Measurements from ENCODE around the gene HIVEP3.

HIVEP3 gene

DNA sequence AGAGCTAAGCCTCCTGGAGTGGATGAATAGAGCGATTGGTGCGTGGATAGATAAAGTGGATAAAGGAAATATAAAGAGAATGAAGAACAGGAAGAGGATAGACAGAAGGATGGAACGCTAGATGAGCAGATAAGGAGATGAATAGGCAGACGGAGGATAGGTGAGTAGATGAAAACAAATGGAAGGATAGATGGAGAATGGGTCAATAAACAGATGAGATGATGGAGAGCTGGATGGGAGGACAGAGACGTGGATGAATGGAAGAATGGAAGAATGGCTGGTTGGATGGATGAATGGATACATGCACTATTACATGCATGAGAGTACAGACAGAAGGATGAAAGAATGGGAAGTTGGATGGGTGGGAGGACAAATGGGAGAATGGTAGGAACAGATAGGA is 399.1 kb downstream of the HIVEP3 start:
- DNase-seq (ENCODE audit: low read depth in 2 of 2), result no peak

DNA sequence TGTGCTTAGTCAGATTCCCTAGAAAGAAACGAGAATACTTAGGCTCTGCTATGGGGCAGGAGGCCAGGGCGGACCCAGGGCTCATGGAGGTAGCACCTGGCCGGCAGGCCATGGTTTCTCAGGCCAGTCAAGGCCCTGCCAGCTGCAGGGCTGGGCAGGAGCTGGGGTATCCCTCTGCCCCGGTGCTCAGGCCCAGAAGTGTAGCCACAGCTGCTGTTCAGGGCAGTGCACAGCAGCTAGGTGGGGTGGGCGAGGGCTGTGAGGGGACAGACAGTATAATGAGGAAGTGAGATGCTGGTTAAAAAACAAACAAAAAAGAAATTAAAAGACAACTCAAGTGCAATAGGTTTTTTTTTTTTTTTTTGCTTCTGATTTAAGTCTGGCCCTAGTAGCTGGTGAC is 400.3 kb downstream of the HIVEP3 start:
- DNase-seq (ENCODE audit: low read depth in 2 of 2), result no peak

DNA sequence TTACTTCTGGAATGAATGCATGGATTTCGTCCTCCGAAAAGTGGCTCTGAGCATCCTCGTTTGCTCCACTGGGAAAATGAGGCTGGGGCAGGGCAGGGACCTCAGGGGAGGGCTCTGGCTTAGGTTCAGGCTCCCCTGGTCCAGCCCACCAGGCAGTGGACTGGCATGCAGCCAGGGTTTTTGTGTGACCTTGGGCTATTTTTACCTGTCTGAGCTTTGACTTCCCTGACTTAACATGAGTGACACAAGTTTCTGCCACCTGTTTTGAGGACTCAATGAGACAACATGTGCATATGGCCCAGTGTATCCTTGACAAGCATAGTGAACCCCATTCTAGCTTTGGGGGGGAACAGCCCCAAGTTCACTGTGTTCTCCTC is 401.7 kb downstream of the HIVEP3 start:
- no peak for DNase-seq (ENCODE audit: low read depth in 2 of 2)

DNA sequence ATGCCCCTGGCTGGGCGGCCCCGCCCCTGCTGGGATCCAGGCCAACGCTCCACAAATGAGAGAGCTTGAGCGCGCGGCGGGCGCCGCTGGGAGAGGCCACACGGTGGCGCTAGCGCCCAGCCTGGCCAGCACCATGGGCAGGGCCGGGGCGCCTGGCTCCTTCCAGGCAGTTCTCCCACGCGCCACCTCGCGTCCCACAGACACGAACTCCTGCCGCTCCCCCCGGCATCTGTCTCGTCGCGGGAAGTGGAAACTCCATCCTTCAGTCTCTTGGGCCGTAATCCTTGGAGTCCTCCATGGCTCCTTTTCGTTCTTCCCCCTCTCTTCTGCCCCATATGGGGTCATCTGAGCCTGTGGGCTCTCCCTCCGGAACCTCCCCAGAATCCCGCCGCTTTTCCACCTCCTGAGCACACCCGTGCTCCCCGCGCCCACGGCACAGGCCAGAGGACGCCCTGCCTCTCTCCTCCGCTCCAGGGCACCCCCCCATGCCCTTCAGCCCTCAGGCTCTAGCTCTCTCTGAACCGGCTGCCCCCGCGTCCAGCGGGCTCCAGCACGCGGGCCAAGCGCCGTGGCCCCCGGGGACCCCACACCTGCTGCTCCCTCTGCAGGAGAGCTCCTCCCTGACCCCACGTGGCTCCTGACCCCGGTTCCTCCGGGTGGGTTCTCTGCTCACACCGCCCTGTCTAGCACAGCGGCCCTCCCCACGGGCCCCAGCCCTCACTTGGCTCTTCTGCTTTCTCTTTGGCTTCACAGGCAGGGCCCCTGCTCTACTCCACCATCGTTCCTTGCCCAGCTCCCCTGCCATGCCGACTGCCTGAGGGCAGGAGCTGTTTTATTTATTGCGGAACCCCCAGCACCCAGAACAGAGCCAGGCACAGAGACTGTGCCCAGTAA is 402.3 kb downstream of the HIVEP3 start:
- peak; percentile 71 to 73 for DNase-seq (ENCODE audit: low read depth in 2 of 2)

DNA sequence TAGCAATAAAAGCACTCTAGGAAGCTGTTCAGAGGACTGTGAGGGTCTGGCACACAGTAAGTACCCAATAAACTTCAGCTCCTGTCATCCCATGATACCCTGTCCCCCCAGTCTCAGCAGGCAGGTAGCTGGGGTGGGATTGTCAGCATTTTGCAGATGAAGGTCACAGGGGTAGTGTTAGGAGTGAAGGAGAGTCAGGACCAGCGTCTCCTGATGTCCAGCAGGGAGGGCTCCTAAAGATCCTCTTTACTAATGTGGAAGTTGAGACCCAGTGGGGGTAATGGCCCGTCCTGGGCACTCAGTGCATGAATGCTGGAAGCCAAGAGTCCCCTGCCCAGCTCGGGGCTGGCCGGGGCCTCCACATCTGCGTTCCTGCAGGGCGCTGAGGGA is 402.9 kb downstream of the HIVEP3 start:
- no peak for DNase-seq (ENCODE audit: low read depth in 2 of 2)

DNA sequence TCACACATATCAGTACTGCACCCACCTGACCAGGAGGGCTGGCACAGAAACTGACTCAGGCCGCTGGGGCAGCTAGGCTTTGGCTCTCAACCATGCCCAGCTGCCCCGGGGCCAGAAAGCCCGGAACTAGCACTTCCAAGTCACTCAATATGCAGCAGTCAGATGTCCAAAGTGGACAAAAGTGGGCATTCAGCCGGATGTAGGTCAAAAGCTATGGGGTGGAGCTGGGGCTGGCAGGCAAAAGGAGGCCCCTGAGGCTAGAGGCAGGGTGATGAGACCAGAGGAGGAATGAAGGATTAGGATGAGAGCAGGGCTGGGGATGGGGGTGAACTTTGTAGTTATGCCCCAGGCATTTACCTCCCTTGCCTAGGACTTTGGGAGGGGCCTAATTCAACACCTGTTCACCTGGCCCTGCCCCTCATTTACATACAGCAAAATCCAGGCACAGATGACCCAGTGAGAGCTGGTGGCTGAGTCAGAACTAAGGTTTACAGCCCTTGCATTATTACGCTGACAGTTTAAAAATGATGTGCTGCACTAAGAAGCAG is 403.5 kb downstream of the HIVEP3 start:
- no peak for DNase-seq (ENCODE audit: low read depth in 2 of 2)

DNA sequence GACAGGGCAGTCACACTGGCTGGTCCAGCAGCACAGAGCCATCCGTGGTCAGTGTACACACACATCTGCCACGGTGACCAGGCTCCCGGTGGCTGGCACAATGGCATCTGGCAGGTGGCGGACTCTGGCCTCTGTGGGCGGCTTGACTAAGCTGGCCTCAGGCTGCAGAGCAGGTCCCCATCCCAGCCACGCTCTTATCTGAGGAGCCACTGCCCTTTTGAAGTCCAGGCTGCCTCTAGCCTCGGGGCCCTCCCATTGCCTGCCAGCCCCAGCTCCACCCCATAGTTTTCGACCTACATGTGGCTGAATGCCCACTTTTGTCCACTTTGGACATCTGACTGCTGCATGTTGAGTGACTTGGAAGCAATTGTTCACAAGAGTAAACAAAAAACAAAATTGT is 404.3 kb downstream of the HIVEP3 start:
- no peak for DNase-seq (ENCODE audit: low read depth in 2 of 2)

DNA sequence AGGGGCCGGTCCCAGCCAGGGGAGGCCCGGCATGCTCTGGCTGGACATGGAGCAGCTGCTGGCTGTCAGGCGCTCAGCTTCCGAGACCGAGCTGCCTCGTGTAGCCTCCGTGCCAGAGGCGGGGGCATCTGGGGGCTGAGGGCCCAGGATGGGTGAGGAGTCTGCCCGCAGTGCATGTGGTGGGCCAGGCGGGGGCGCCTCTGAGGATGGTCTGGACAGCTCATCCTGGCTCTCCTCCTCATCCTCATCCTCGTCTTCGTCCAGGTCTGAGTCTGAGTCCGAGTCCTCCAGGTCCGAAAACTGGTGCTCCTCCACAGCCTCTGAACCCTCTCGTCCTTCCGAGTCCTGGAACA is 405.4 kb downstream of the HIVEP3 start:
- no peak for DNase-seq (ENCODE audit: low read depth in 2 of 2)

DNA sequence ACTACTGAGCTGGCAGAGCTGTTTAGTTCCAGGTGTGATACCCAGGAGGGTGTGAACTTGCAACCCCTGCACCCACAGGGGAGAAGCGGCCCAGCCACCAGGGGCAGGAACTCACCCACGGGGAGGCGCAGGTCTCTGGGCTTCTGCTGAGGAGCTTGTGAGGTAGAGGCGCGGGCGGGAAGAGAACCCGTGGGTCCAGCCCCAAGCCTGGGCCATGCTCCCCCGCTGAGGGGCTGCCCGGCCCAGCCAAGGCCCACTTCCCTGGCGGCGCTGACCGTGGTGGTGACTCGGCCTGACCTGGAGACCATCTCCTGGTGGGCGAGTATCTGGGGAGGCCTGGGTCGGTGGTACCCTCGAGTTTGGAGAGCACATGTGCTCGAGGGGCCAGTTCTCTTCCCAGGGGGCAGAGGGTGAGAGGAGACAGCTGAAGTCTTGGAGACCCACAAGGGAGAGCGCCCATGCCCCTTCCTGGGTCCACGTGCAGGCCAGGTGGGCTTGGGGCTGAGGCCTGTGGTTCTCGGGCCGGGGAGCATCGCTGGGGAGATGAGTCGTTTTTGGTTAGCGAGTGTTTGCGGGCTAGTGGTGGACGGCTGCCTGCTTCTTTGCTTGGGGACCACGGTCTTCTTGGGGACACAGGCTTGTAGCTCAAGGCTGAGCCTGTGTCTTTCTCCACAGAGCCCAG is 405.9 kb downstream of the HIVEP3 start:
- DNase-seq (ENCODE audit: low read depth in 2 of 2), result no peak

DNA sequence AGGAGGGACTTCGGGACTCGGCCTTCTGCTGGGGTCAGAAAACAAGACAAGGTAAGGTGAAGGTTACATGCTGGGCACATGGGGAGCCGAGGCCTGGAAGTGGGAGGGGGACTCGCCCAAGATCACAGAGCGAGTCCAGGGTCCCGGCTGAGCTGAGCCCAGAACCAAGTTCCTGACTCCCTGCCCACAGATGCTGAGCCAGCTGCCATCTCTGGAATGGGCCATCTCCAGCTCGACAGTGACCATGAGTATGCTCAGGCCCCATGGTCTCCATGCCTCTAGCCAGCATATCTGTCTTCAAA is 407.5 kb downstream of the HIVEP3 start:
- DNase-seq (ENCODE audit: low read depth in 2 of 2), result no peak

DNA sequence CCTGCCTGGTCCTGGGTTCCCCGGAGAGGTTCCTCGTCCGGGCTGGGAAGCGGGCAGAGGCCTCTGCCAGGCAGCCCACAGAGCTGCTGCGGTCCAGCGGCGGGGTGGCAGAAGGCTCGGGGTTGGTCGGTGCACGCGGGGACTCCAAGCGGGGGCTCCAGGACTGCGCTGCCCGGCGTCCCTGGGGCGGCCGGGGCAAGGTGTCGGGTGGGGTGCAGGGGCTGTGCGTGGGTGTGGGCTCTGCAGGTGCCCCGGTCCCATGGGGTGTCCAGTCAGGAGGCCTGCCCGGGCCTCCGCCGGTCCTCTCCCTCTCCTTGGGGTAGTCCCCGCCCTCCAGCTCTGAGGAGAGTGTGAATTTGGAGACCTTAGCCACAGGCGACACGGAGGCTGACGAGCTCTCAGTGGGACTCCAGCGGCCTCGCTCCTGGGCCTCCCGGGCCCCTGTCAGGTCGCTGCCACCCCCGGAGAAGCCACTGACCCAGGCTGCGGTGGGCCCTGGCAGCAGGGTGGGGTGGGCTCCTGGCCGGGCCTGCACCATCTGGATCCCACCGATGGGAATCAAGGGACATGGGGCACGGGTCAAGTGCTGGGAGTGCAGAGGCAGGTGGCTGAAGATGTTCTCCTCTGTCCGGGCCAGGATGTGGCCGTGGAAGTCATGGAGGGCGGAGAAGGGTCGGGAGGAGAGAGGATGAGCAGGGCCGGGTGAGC is 408.0 kb downstream of the HIVEP3 start:
- no peak for DNase-seq (ENCODE audit: low read depth in 2 of 2)

DNA sequence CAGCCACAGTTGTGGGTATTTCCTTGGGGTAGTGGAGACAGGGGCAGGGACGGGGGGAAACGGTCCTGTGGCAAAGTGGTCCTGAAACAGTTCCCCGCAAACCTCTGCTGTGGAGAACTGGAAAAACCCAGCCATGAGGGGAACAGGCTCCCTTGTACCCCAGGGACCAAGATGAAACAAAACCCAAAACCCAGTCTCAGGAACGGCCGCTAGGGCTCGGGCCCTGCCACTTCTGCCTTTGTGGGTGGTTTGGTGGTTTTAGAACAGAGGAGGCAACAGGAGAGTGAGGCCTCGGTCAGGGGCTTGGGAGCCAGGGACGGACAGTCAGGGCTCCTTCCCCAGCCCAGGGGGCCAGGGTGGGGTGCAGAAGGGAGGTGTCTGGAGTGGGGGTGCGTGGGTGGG is 409.5 kb downstream of the HIVEP3 start:
- no peak for DNase-seq (ENCODE audit: low read depth in 2 of 2)

DNA sequence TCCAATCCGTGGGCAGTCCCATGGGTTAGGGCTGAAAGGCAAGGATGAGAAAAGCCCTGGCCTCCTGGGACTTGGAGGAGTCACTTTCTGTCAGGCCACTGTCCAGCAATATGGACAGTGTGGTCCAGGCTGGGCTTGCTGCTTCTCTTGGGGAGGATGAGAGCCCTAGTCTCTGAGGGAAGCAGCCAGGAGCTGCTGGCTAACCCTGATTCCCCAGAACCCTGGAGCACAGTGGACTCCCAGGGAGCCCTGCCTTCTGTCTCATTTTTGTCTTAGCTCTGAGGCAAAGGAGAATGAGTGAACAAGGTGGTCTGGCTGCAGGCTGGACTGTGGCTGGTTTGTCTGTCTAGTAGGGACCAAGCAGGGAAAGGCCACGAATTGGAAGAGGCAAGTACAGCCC is 410.4 kb downstream of the HIVEP3 start:
- DNase-seq (ENCODE audit: low read depth in 2 of 2), result no peak

DNA sequence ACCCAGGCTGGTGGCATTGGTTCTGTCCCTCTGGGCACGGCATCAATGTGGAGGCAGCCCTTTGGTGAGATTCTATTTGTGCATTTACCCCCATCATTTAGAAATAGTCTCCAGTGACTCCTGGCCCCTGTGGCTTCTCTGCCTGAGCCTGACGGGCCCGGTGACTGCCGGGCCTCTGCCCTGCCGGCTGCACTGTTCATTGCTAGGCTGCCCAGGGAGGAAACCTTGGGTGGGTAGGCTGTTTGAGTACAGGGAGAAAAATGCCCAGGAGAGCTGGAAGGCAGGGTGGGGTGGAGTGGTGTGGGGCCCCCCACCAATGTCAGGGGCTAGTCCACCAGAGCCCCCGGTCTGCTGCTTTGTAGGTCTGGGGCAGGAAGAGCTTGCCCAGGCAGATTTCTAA is 410.9 kb downstream of the HIVEP3 start:
- no peak for DNase-seq (ENCODE audit: low read depth in 2 of 2)

DNA sequence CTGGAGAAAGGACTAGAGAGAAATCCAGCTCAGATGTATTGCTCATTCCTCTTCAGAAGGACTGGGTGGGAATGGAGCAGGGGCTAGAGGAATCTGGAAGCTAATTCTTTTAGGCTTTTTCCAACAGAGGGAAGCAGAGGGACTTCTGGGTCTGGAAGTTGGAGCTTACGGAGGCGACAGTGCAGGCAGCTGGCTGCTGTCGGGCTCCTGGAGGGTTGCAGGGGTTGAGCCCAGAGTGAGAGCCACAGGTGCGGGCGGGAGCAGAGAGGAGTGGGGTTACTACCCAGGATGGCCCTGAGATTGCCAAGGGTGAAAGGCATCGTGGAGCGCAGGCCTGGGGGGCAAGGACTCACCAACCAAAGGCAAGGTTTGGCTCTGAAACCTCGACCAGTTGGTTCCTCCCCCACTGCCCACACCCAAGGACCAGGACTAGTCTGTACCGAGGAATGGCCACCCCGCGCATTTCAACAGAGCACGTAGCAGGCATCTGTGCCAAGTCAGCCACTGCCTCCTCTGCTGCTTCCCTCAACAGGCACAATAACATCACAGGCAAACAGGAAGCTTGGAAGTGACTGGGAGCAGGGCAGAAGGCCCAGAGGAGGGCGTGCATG is 411.5 kb downstream of the HIVEP3 start:
- no peak for DNase-seq (ENCODE audit: low read depth in 2 of 2)

DNA sequence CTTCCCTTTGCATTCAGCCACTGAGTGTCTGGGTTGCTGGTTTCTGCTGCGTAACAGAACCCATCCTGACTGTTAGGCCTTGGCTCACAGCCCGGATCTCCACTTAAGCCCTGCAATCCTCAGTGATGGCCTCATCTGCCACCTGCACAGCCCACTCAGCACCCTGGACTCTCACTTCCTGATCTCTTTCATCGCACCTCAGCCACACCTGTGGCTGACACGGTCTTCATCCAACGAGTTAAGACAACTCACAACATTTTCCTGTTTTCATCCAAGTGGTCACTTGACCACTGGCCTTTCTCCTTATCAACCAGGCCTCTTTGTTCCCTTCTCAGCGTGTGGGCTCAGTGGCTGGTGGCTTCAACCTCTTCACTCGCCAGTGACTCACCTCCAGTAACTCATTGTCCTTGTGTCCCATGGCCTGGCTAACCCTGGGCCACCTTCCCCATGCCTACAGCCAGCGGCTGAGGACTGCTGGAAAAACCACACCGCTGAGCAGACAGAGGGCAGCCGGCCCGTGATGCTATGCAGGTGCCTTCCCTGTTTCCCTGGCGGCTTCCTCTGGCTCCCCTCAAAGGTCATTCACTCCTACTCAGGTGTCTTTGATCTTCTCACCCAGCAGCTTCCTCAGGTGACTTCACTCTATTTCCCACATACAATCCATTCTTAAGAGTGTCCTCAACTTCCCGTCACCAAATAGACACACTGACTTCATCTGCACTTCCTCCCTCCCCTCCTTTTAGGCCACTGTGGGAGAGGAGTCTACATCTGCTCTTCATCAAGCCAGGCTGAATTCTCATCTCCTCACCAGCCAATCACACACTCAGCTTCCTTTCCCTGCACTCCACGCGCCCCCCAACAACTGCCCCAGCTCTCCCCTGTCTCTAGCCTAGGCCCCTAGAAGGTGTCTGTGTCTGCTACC is 414.3 kb downstream of the HIVEP3 start:
- peak; percentile 45 to 46 for DNase-seq (ENCODE audit: low read depth in 2 of 2)

DNA sequence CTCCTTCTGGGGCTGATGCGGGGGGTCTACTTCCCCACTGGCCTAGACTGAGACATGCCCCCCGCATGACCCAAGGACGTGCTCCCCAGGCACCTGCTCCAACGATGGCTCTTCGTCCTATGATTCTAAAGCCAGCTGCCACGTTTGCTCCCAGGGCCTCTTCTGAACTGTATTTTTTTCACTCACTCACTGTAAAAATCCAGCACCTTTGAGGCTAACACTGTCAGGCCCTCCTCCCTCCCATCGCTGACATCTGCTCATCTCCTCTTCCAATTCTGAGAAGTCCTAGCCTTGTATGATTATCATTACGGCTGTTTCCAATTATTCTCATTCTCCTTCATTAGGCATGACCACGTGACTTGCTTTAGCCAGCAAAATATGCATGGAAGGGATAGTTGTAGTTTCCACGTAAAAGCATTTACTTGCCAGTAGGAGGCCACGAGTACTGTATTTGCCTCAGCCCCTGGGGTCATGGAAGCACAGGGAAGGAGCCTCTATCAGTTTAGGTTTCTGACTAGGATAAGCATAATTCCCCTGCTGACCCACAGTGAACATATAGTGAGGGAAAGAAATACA is 415.1 kb downstream of the HIVEP3 start:
- peak; percentile 63 to 68 for DNase-seq (ENCODE audit: low read depth in 2 of 2)

DNA sequence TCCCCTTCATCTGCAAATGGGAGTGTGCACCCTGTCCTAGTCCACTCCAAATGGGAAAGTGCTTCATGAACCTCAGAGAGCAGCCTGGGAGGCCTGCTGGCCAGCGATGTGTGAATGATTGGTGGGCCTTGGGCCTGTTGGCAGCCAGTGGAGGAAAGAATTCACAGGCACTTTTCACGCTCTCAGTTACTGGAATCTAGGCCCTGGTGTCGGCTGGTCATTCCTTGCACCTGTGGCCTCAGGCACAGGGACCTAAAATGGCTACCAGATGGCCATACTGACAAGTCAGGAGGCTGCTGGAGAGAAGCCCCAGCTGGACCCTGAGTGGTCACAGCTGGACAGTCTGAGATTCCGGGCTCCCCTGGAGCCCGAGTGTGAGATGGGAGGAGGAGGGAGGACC is 415.8 kb downstream of the HIVEP3 start:
- DNase-seq (ENCODE audit: low read depth in 2 of 2), result no peak

DNA sequence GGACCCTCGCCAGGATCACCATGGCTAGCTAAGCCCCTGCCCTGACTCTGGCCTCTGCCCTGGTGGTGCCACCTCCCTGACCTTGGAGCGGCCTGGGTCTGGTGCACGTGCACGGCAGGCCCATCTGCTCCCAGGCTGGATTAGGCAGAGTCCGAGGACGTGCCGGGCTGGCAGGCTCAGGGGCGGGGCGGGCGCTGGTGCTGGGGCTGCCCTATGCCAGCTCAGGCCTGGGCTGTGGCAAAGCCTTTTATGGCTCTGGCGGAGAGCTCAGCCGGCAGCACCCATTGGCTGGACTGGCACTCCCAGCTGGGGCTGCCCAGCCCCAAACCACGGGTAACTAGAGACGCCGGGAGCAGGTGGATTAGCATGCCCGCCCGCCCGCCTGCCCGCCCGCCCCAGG is 417.1 kb downstream of the HIVEP3 start:
- no peak for DNase-seq (ENCODE audit: low read depth in 2 of 2)

DNA sequence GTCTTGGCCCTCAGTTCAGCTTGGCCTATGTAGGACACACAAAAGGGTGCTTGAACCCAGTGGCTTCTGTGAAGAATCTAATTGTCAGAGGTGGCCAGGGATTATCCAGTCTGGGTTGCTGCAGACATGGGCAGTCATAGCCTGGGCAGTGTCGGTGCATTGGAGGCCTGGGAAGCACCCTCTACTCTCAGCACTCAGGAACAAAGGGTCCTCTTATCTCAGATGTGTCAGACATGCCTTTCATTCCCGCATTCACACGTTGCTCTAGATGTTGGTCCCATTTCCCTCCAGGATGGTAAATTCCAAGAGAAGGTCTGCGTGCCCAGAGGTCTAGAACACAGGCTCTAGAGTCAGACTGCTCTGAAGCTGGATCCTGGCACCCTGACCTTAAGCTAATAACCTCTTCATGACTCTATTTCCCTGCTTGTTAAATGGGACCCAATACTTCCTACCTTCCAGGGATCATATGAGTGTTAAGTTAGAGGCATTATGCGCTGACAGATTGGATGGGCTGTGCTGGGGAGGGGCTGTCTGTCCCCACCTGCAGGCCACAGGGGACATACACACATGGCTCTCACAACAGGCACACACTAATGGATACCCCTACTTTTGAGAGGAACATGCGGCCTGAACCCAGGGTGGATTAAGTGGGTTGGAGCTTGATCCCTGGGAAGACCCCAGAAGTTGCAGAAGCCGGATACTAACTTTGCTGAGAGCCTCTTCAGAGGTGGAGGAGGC is 417.8 kb downstream of the HIVEP3 start:
- DNase-seq (ENCODE audit: low read depth in 2 of 2), result no peak

Data from fibroblast of skin of left quadriceps (primary cell).